ENCODE data around the gene ASIC5.

ASIC5 gene

GRCh38 chr4:155887045-155887444 is 21.0 kb upstream of the ASIC5 start:
- H3K9me2 ChIP-seq (replicated peaks; ENCODE audit: insufficient read depth, low read length), result no peaks in the 10 kb centered on the region
- no peak overlapping the region for H3K9ac ChIP-seq (ENCODE audit: low read length)
- no peak overlapping the region for H3K27ac ChIP-seq (ENCODE audit: low read depth, low read length)
- no peak overlapping the region for H2AFZ ChIP-seq (ENCODE audit: low read depth, low read length, severe bottlenecking)
- no peaks in the 10 kb centered on the region for H3K27me3 ChIP-seq (ENCODE audit: low read length)
- no peak for TF ChIP-seq EZH2phosphoT487 (conservative IDR thresholded peaks at IDR 0.05; ENCODE audit: low read length)
- TF ChIP-seq, protein P1, sequence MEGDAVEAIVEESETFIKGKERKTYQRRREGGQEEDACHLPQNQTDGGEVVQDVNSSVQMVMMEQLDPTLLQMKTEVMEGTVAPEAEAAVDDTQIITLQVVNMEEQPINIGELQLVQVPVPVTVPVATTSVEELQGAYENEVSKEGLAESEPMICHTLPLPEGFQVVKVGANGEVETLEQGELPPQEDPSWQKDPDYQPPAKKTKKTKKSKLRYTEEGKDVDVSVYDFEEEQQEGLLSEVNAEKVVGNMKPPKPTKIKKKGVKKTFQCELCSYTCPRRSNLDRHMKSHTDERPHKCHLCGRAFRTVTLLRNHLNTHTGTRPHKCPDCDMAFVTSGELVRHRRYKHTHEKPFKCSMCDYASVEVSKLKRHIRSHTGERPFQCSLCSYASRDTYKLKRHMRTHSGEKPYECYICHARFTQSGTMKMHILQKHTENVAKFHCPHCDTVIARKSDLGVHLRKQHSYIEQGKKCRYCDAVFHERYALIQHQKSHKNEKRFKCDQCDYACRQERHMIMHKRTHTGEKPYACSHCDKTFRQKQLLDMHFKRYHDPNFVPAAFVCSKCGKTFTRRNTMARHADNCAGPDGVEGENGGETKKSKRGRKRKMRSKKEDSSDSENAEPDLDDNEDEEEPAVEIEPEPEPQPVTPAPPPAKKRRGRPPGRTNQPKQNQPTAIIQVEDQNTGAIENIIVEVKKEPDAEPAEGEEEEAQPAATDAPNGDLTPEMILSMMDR (IDR thresholded peaks at IDR 0.05; ENCODE audit: insufficient read depth, low read length, poor library complexity, severe bottlenecking), result no peak
- H3F3A ChIP-seq (ENCODE audit: insufficient read depth), result no peaks in the 10 kb centered on the region
- no peaks in the 10 kb centered on the region for H3K36me3 ChIP-seq (ENCODE audit: low read length)
- no peak overlapping the region for H3K4me3 ChIP-seq (ENCODE audit: insufficient read depth, low read length, poor library complexity, severe bottlenecking)
- H3K4me2 ChIP-seq (ENCODE audit: low read depth, low read length, poor library complexity, severe bottlenecking), result no peak overlapping the region
- H3K79me2 ChIP-seq (ENCODE audit: insufficient read depth, low read length), result no peaks in the 10 kb centered on the region
- H4K20me1 ChIP-seq (ENCODE audit: low read depth, low read length), result no peaks in the 10 kb centered on the region
- H3K9me3 ChIP-seq (ENCODE audit: insufficient read depth, low read length), result no peaks in the 10 kb centered on the region

GRCh38 chr4:155885666-155886065 is 19.6 kb upstream of the ASIC5 start:
- Histone ChIP-seq H3K9me3 (ENCODE audit: insufficient read depth, low read length) (no peaks in the 10 kb centered on the region), H3K79me2 (ENCODE audit: insufficient read depth, low read length) (no peaks in the 10 kb centered on the region)

DNA sequence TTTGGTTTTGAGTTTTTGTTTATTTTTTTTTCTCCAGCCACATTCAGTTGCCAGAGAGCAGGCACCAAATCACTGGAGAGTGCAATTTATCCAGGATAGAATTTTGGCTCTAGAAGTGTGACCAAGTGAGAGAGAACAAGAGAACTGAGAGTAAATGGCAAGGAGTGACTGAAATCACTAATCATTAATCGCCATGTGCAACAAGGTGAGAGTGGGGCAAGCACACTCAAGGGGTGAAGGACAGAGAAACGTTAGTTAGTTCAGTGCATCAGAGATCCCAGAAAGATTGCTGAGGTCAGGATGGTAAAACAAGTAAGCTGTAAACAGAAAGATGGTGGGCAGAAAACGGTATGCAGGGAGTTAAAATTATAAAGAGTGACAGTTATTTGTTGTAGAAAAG is 17.8 kb upstream of the ASIC5 start:
- H3K4me2 ChIP-seq (ENCODE audit: low read depth, low read length, poor library complexity, severe bottlenecking), result no peak overlapping the region
- TF ChIP-seq, protein P1 (IDR thresholded peaks at IDR 0.05; ENCODE audit: insufficient read depth, low read length, poor library complexity, severe bottlenecking), result no peak
- TF ChIP-seq EZH2phosphoT487 (conservative IDR thresholded peaks at IDR 0.05; ENCODE audit: low read length), result no peak
- H3K9me2 ChIP-seq (replicated peaks; ENCODE audit: insufficient read depth, low read length), result no peaks in the 10 kb centered on the region
- H3K9ac ChIP-seq (ENCODE audit: low read length), result no peak overlapping the region
- no peak overlapping the region for H3K27ac ChIP-seq (ENCODE audit: low read depth, low read length)
- no peaks in the 10 kb centered on the region for H4K20me1 ChIP-seq (ENCODE audit: low read depth, low read length)
- no peaks in the 10 kb centered on the region for H3K79me2 ChIP-seq (ENCODE audit: insufficient read depth, low read length)
- no peaks in the 10 kb centered on the region for H3K9me3 ChIP-seq (ENCODE audit: insufficient read depth, low read length)
- no peak overlapping the region for H2AFZ ChIP-seq (ENCODE audit: low read depth, low read length, severe bottlenecking)
- H3K36me3 ChIP-seq (ENCODE audit: low read length), result no peaks in the 10 kb centered on the region
- H3K4me3 ChIP-seq (ENCODE audit: insufficient read depth, low read length, poor library complexity, severe bottlenecking), result no peak overlapping the region
- H3F3A ChIP-seq (ENCODE audit: insufficient read depth), result no peaks in the 10 kb centered on the region
- H3K27me3 ChIP-seq (ENCODE audit: low read length), result no peaks in the 10 kb centered on the region

More at GRCh38 chr4:155885666-155886065, 19.6 kb upstream of the ASIC5 start:
- Histone ChIP-seq H3F3A (ENCODE audit: insufficient read depth) (no peaks in the 10 kb centered on the region), H2AFZ (ENCODE audit: low read depth, low read length, severe bottlenecking) (no peak overlapping the region), H3K4me2 (ENCODE audit: low read depth, low read length, poor library complexity, severe bottlenecking) (no peak overlapping the region), H3K9me2 (replicated peaks; ENCODE audit: insufficient read depth, low read length) (no peaks in the 10 kb centered on the region), H3K27ac (ENCODE audit: low read depth, low read length) (no peak overlapping the region), H3K9ac (ENCODE audit: low read length) (no peak overlapping the region), H4K20me1 (ENCODE audit: low read depth, low read length) (no peaks in the 10 kb centered on the region), H3K4me3 (ENCODE audit: insufficient read depth, low read length, poor library complexity, severe bottlenecking) (no peak overlapping the region), H3K27me3 (ENCODE audit: low read length) (no peaks in the 10 kb centered on the region), H3K36me3 (ENCODE audit: low read length) (no peaks in the 10 kb centered on the region)
- TF ChIP-seq, protein P1 (IDR thresholded peaks at IDR 0.05; ENCODE audit: insufficient read depth, low read length, poor library complexity, severe bottlenecking), result no peak
- TF ChIP-seq EZH2phosphoT487 (conservative IDR thresholded peaks at IDR 0.05; ENCODE audit: low read length), result no peak

Measured in SU-DHL-6 (cell line).